Measurements from ENCODE around the gene UGT1A9. TPM values are rescaled to one million over a fixed set of nuclear protein-coding genes. Genes with fewer than 3 reads are reported as not detected.

UGT1A9 gene
- total and polyA plus RNA-seq, 5 donors = not detected

DNA sequence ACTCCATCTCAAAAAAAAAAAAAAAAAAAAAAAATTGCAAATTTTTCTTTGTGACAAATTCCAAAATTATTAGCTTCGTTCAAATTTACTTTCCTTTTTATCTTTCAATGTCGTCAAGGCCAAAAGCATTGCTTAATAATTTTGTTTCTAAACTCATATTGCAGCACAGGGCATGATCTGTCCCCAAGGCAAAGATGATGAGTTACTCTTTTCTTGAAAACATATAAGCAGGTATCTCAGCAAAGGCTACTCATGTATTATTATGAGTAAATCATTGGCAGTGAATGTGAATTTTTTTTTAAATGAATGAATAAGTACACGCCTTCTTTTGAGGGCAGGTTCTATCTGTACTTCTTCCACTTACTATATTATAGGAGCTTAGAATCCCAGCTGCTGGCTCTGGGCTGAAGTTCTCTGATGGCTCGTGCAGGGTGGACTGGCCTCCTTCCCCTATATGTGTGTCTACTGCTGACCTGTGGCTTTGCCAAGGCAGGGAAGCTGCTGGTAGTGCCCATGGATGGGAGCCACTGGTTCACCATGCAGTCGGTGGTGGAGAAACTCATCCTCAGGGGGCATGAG is 9.9 kb downstream of the UGT1A9 start, which contains the start of gene UGT1A7:
UGT1A7 (plus strand) TSS at position 381 of the 579 bp plus-strand sequence; CDS start at position 418, 37 bp downstream.
- intact Hi-C loops (cut with DNase I) = no loop called here

GRCh38 chr2:233684640-233685039 is 12.9 kb downstream of the UGT1A9 start:
- Histone ChIP-seq H3K9me3 (ENCODE audit: control insufficient read depth, low read length) (no peaks in the 10 kb centered on the region), H3K4me3 (ENCODE audit: low read length) (no peak overlapping the region), H3K4me1 (ENCODE audit: control insufficient read depth, insufficient read depth, low read length) (no peaks in the 10 kb centered on the region), H3K27me3 (ENCODE audit: control insufficient read depth, insufficient read depth) (no peaks in the 10 kb centered on the region), H3K27ac (ENCODE audit: low read length) (no peak overlapping the region)
- DNase-seq (no peak), ATAC-seq (no peak)
- 82% methylated on average over 1 of the region's 1 CpG for WGBS
- intact Hi-C loops (cut with DNase I) = no loop called here

More for the DNA sequence above, 9.9 kb downstream of the UGT1A9 start, which contains the start of gene UGT1A7:
- Histone ChIP-seq H3K27ac (ENCODE audit: low read length) (no peak within 1 kb of the TSS), H3K4me1 (ENCODE audit: control insufficient read depth, insufficient read depth, low read length) (no peaks in the 10 kb centered on the region), H3K9me3 (ENCODE audit: control insufficient read depth, low read length) (no peaks in the 10 kb centered on the region), H3K27me3 (ENCODE audit: control insufficient read depth, insufficient read depth) (no peaks in the 10 kb centered on the region), H3K4me3 (ENCODE audit: low read length) (no peak within 1 kb of the TSS)
- DNase-seq = no peak
- WGBS = 73% methylated on average over 5 of the region's 5 CpGs
- ATAC-seq = no peak

GRCh38 chr2:233686928-233687327 is 15.2 kb downstream of the UGT1A9 start:
- Histone ChIP-seq H3K4me1 (ENCODE audit: control insufficient read depth, insufficient read depth, low read length) (no peaks in the 10 kb centered on the region), H3K9me3 (ENCODE audit: control insufficient read depth, low read length) (no peaks in the 10 kb centered on the region), H3K4me3 (ENCODE audit: low read length) (no peak overlapping the region), H3K27ac (ENCODE audit: low read length) (no peak overlapping the region), H3K27me3 (ENCODE audit: control insufficient read depth, insufficient read depth) (no peaks in the 10 kb centered on the region)
- ATAC-seq (no peak), DNase-seq (no peak)
- intact Hi-C loops (cut with DNase I) = no loop called here
- WGBS = 78% methylated on average over 5 of the region's 5 CpGs

DNA sequence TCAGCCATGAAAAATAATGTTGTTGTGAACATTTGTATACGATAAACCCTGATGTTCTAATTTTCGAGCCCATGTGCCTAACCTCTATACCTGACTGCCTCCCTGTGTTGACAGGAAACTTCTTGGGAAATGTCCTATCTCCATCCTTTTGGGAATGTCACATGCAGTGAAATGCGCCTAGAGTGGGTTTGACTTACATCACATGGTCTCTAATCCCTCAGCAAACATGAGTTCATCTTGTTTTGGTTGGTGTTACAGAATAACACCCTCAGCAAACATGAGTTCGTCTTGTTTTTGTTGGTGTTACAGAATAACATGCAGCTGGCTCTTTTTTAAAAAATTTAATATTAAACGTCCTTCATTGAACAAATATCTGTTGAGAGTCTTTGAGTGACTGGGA is 16.6 kb downstream of the UGT1A9 start:
- intact Hi-C loops (cut with DNase I) = no loop called here
- no peak overlapping the region for H3K27ac ChIP-seq (ENCODE audit: low read length)
- DNase-seq = no peak
- 82% methylated on average over 5 of the region's 5 CpGs for WGBS
- no peaks in the 10 kb centered on the region for H3K9me3 ChIP-seq (ENCODE audit: control insufficient read depth, low read length)
- no peaks in the 10 kb centered on the region for H3K27me3 ChIP-seq (ENCODE audit: control insufficient read depth, insufficient read depth)
- H3K4me1 ChIP-seq (ENCODE audit: control insufficient read depth, insufficient read depth, low read length) = no peaks in the 10 kb centered on the region
- ATAC-seq = no peak
- no peak overlapping the region for H3K4me3 ChIP-seq (ENCODE audit: low read length)

GRCh38 chr2:233689031-233689430 is 17.3 kb downstream of the UGT1A9 start:
- Histone ChIP-seq H3K27me3 (ENCODE audit: control insufficient read depth, insufficient read depth) (no peaks in the 10 kb centered on the region), H3K4me1 (ENCODE audit: control insufficient read depth, insufficient read depth, low read length) (no peaks in the 10 kb centered on the region), H3K27ac (ENCODE audit: low read length) (no peak overlapping the region), H3K9me3 (ENCODE audit: control insufficient read depth, low read length) (no peaks in the 10 kb centered on the region), H3K4me3 (ENCODE audit: low read length) (no peak overlapping the region)
- ATAC-seq = no peak
- no peak for DNase-seq
- intact Hi-C loops (cut with DNase I) = no loop called here

GRCh38 chr2:233689501-233689900 is 17.8 kb downstream of the UGT1A9 start:
- DNase-seq = no peak
- no peak overlapping the region for H3K27ac ChIP-seq (ENCODE audit: low read length)
- no peaks in the 10 kb centered on the region for H3K27me3 ChIP-seq (ENCODE audit: control insufficient read depth, insufficient read depth)
- H3K9me3 ChIP-seq (ENCODE audit: control insufficient read depth, low read length) = no peaks in the 10 kb centered on the region
- H3K4me3 ChIP-seq (ENCODE audit: low read length) = no peak overlapping the region
- ATAC-seq = no peak
- intact Hi-C loops (cut with DNase I) = no loop called here
- 11% methylated on average over 3 of the region's 3 CpGs for WGBS
- H3K4me1 ChIP-seq (ENCODE audit: control insufficient read depth, insufficient read depth, low read length) = no peaks in the 10 kb centered on the region

DNA sequence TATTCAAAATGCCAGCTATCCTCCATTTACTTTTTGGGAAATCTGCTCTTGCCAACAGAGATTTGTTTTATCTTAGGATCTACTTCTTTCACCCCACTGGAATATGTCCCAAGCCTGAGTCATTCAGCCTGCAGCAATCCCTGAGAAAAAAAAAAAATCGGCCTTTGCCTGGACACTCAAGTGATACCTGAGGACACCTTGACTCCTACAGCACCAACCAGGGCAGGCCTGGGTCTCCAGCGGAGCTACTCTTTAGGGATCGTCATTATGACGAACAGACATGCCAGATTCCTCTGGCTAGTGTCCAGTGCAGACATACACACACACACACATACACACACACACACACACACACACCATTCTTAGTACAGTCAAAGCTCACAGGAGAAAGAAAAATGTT is 18.7 kb downstream of the UGT1A9 start:
- intact Hi-C loops (cut with DNase I) = no loop called here
- DNase-seq = no peak
- Histone ChIP-seq H3K4me3 (ENCODE audit: low read length) (no peak overlapping the region), H3K9me3 (ENCODE audit: control insufficient read depth, low read length) (no peaks in the 10 kb centered on the region), H3K27ac (ENCODE audit: low read length) (no peak overlapping the region), H3K4me1 (ENCODE audit: control insufficient read depth, insufficient read depth, low read length) (no peaks in the 10 kb centered on the region), H3K27me3 (ENCODE audit: control insufficient read depth, insufficient read depth) (no peaks in the 10 kb centered on the region)
- no peak for ATAC-seq
- 63% methylated on average over 4 of the region's 4 CpGs for WGBS

DNA sequence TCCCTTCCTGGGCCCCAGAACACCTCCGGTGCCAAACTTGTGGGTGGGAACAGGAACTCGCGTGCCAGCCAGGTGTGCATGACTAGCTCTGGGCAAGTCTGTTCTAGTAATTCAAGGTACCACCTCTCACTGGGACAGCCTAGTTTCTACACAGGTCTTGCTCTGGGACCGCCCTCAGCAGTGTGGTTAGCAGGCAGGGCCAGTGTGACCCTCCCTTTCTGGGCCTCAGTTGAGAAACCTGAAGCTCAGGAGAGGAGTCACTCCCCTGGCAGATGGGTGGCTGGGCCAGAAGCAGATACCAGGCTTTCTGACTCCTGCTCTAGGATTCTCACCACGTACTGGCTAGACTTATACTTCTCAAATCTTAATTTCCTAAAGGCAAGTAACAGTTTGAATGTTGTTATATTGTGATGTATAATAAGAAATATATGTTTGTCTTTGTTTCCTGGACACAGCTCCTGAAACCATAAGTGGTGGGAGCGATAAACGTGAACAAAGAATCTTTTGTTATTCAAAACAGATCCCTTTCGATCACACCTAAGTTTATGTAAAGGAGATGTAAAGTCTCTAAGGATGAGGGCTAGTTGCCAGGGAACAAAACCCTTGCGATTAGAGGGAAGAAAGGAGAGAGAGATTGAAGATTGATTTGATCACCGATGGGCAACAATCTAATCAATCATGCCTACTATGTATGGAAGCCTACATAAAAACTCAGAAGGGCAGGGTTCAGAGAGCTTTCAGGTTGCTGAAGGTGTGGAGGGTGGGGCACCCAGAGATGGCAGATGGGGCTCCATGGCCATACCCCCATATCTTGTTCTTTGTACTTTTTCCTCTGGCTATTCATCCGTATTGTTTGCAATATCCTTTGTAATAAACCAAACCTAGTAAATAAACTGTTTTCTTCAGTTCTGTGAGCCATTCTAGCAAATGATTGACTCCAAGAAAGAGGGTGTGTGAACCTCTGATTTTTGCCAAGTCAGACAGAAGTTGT is 20.0 kb downstream of the UGT1A9 start:
- DNase-seq (no peak), ATAC-seq (no peak)
- Histone ChIP-seq H3K27ac (ENCODE audit: low read length) (no peak overlapping the region), H3K4me1 (ENCODE audit: control insufficient read depth, insufficient read depth, low read length) (no peaks in the 10 kb centered on the region), H3K27me3 (ENCODE audit: control insufficient read depth, insufficient read depth) (no peaks in the 10 kb centered on the region), H3K9me3 (ENCODE audit: control insufficient read depth, low read length) (no peaks in the 10 kb centered on the region), H3K4me3 (ENCODE audit: low read length) (no peak overlapping the region)
- WGBS = 83% methylated on average over 11 of the region's 11 CpGs
- intact Hi-C loops (cut with DNase I) = no loop called here

DNA sequence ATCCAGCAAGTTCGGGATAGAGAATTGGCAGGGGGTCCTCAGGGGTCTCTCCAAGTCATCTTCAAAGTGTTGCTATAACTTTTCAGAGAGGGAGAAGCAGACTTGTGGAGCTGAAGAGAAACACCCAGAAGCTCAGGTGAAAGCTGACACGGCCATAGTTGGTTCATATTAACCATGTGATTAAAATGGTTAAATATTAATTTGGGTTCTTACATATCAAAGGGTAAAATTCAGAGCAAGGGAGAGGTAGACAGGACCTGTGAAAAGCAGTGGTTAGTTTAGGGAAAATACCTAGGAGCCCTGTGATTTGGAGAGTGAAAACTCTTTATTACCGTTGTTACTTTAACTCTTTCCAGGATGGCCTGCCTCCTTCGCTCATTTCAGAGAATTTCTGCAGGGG is 20.9 kb downstream of the UGT1A9 start, which contains the start of gene UGT1A6:
UGT1A6 (plus strand) TSS at position 243 of the 400 bp plus-strand sequence; CDS start at position 358, 115 bp downstream.
- H3K27me3 ChIP-seq (ENCODE audit: control insufficient read depth, insufficient read depth) = no peaks in the 10 kb centered on the region
- no peak within 1 kb of the TSS for H3K27ac ChIP-seq (ENCODE audit: low read length)
- H3K4me3 ChIP-seq (ENCODE audit: low read length) = no peak within 1 kb of the TSS
- no peaks in the 10 kb centered on the region for H3K9me3 ChIP-seq (ENCODE audit: control insufficient read depth, low read length)
- WGBS = 88% methylated on average over 4 of the region's 4 CpGs
- intact Hi-C loops (cut with DNase I) = no loop called here
- DNase-seq (no peak), ATAC-seq (no peak)
- no peaks in the 10 kb centered on the region for H3K4me1 ChIP-seq (ENCODE audit: control insufficient read depth, insufficient read depth, low read length)

GRCh38 chr2:233693963-233694362 is 22.3 kb downstream of the UGT1A9 start:
- ATAC-seq (no peak), DNase-seq (no peak)
- Histone ChIP-seq H3K9me3 (ENCODE audit: control insufficient read depth, low read length) (no peaks in the 10 kb centered on the region), H3K4me1 (ENCODE audit: control insufficient read depth, insufficient read depth, low read length) (no peaks in the 10 kb centered on the region), H3K27me3 (ENCODE audit: control insufficient read depth, insufficient read depth) (no peaks in the 10 kb centered on the region), H3K4me3 (ENCODE audit: low read length) (no peak overlapping the region), H3K27ac (ENCODE audit: low read length) (no peak overlapping the region)
- WGBS = 50% methylated on average over 6 of the region's 6 CpGs
- intact Hi-C loops (cut with DNase I) = no loop called here

DNA sequence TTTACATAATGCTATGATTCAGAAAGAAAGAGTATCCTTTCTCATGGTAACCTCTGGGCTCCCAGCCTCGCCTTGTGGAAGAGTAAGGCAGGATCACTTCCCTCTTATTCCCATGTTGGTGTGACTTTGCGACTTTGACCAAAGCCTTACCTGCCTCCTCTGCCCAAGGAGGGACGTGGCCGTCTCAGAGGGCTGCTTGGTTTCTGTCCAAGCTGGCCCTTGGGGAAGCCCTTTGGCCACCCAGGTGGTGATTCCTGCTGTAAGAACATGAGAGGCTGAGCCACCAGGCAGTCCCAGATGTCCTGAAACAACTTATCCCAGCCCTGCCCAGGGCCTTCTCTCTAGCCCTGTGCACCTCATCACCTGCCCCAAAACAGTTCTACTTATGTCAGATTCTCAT is 27.0 kb downstream of the UGT1A9 start:
- Histone ChIP-seq H3K27ac (ENCODE audit: low read length) (no peak overlapping the region), H3K4me3 (ENCODE audit: low read length) (no peak overlapping the region), H3K27me3 (ENCODE audit: control insufficient read depth, insufficient read depth) (no peaks in the 10 kb centered on the region), H3K9me3 (ENCODE audit: control insufficient read depth, low read length) (no peaks in the 10 kb centered on the region), H3K4me1 (ENCODE audit: control insufficient read depth, insufficient read depth, low read length) (no peaks in the 10 kb centered on the region)
- DNase-seq (no peak), ATAC-seq (no peak)
- WGBS = 79% methylated on average over 4 of the region's 4 CpGs
- intact Hi-C loops (cut with DNase I) = no loop called here
